Measurements from ENCODE around the gene PABPC3.

Gene PABPC3

DNA sequence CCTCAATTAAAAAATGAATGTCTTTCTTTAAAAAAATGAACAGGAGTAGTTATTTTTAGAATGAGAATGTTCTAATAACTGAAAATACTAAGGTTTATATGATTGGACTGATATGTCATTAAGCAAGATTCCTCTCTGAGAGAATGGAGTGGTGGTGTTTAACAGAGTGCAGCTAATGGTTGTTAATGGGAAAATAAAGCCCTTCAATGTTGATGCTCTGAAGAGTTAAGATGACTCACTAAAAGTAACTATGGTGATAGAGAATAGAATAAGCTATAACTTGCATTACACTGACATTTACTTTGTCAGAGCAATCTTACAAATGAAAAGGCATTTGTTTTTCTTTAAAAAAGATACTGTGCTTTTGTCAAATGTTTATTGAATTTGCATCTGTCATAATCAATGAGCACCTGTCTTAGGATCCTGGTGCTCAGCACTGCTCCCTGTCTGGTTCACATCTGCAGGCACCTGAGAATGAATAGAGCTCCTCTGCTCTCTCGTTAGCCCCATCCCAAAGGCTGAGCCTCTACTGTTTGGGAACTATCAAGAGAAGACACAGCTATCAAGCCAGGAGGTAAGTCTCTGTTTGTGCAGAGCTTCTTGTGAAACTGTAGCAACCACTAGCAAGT is 15.1 kb downstream of the PABPC3 start:
- no peaks in the 10 kb centered on the region for H3K9me3 ChIP-seq (ENCODE audit: insufficient read depth, low read length)
- peaks cover 21% of the 10 kb centered on the region for H3K4me1 ChIP-seq (ENCODE audit: low read length)
- peak overlapping the region; percentile 51; the same call in 1 of the 2 replicates for H2AFZ ChIP-seq (ENCODE audit: low read depth, low read length)
- no peak overlapping the region for H3K4me2 ChIP-seq (ENCODE audit: low read length)
- H3K27me3 ChIP-seq (ENCODE audit: low read depth, low read length): no peaks in the 10 kb centered on the region
- TF ChIP-seq EZH2phosphoT487 (IDR thresholded peaks at IDR 0.05; ENCODE audit: low read depth): no peak
- no peaks in the 10 kb centered on the region for H3K36me3 ChIP-seq (replicated peaks; ENCODE audit: low read depth, low read length)
- no peak overlapping the region for H3K27ac ChIP-seq (ENCODE audit: low read length)
- H4K20me1 ChIP-seq (ENCODE audit: insufficient read depth, low read length): no peaks in the 10 kb centered on the region
- H3K4me3 ChIP-seq (ENCODE audit: low read length): no peak overlapping the region
- H3K9ac ChIP-seq (ENCODE audit: low read length): no peak overlapping the region
- no peaks in the 10 kb centered on the region for H3K79me2 ChIP-seq (ENCODE audit: low read length)

DNA sequence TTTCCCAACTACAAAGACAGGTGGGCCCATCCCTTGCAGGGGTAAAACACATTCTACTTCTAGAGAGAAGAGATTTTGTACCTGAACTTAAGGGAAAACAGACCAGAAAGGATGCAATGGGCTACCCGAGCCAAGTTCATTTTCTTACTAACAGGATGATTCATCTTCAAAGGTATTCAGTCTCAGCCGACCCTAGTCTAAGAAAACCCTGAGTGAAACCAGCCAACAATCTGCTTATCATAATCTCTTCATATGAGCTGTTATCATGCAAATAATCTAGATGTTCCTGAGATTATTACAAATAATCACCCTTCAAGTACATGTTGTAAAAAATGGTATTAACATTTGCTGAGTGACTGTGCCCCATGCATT is 15.6 kb downstream of the PABPC3 start:
- Histone ChIP-seq H3K4me3 (ENCODE audit: low read length) (no peak overlapping the region), H3K4me1 (ENCODE audit: low read length) (peaks cover 25% of the 10 kb centered on the region), H3K27me3 (ENCODE audit: low read depth, low read length) (no peaks in the 10 kb centered on the region), H4K20me1 (ENCODE audit: insufficient read depth, low read length) (no peaks in the 10 kb centered on the region), H3K27ac (ENCODE audit: low read length) (no peak overlapping the region), H3K79me2 (ENCODE audit: low read length) (no peaks in the 10 kb centered on the region), H3K9me3 (ENCODE audit: insufficient read depth, low read length) (no peaks in the 10 kb centered on the region), H3K36me3 (replicated peaks; ENCODE audit: low read depth, low read length) (no peaks in the 10 kb centered on the region), H3K4me2 (ENCODE audit: low read length) (no peak overlapping the region), H2AFZ (ENCODE audit: low read depth, low read length) (peak overlapping the region; percentile 51; the same call in 1 of the 2 replicates), H3K9ac (ENCODE audit: low read length) (no peak overlapping the region)
- TF ChIP-seq EZH2phosphoT487 (IDR thresholded peaks at IDR 0.05; ENCODE audit: low read depth): no peak
- TF ChIP-seq, protein P1, sequence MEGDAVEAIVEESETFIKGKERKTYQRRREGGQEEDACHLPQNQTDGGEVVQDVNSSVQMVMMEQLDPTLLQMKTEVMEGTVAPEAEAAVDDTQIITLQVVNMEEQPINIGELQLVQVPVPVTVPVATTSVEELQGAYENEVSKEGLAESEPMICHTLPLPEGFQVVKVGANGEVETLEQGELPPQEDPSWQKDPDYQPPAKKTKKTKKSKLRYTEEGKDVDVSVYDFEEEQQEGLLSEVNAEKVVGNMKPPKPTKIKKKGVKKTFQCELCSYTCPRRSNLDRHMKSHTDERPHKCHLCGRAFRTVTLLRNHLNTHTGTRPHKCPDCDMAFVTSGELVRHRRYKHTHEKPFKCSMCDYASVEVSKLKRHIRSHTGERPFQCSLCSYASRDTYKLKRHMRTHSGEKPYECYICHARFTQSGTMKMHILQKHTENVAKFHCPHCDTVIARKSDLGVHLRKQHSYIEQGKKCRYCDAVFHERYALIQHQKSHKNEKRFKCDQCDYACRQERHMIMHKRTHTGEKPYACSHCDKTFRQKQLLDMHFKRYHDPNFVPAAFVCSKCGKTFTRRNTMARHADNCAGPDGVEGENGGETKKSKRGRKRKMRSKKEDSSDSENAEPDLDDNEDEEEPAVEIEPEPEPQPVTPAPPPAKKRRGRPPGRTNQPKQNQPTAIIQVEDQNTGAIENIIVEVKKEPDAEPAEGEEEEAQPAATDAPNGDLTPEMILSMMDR (IDR thresholded peaks at IDR 0.05; ENCODE audit: low read depth, low read length): no peak

DNA sequence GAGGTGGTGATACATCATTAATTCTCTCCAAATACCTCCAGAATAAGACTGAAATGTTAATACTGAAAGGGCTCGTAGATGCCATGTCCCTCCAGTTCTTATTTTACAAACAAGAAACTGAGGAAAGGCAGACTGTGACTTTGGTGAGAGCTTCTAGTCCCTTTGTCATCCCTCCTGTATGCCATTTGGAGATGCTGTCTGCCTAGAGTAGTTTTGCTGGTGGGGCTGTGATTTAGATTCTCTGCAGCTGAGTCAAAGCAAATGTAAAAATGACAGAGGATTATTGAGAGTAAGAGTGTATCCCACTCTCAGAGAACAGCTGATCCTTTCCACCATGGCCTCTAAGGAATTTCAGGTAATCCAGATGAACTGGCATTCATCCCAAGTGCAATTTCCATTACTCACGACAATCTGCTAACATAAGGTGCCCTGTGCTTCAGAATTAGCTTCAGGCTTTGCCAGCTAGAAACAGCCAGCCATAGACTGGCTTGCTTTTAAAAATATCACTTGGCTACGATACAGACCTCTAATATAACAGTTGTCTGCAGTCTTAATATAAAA is 16.8 kb downstream of the PABPC3 start:
- Histone ChIP-seq H4K20me1 (ENCODE audit: insufficient read depth, low read length) (no peaks in the 10 kb centered on the region), H3K4me1 (ENCODE audit: low read length) (peaks cover 37% of the 10 kb centered on the region), H3K27ac (ENCODE audit: low read length) (no peak overlapping the region), H3K4me2 (ENCODE audit: low read length) (no peak overlapping the region), H3K4me3 (ENCODE audit: low read length) (no peak overlapping the region), H3K9ac (ENCODE audit: low read length) (no peak overlapping the region), H2AFZ (ENCODE audit: low read depth, low read length) (no peak overlapping the region), H3K27me3 (ENCODE audit: low read depth, low read length) (no peaks in the 10 kb centered on the region), H3K9me3 (ENCODE audit: insufficient read depth, low read length) (no peaks in the 10 kb centered on the region), H3K36me3 (replicated peaks; ENCODE audit: low read depth, low read length) (no peaks in the 10 kb centered on the region), H3K79me2 (ENCODE audit: low read length) (no peaks in the 10 kb centered on the region)
- no peak for TF ChIP-seq EZH2phosphoT487 (IDR thresholded peaks at IDR 0.05; ENCODE audit: low read depth)
- TF ChIP-seq, protein P1 (IDR thresholded peaks at IDR 0.05; ENCODE audit: low read depth, low read length): peak; percentile 14; the same call in 1 of the 2 replicates

DNA sequence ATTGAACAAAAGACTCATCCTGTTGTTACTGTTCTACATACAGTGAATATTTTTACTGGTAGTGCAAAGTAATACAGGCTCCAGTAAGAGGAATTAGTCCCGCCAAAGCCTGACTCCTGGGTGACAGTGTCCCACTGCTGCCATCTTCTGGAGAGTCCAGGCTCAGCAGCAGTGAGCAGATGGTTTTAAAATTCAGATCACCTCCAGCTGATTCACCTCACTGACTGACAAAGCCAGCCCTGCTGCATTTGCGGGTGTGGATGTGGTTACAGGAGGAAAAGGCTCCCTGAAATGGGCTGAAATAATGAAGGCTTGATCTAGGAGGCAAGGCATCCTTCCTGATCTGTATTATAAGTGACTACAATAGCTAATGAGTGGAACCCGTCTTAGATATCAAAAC is 18.3 kb downstream of the PABPC3 start:
- no peaks in the 10 kb centered on the region for H3K36me3 ChIP-seq (replicated peaks; ENCODE audit: low read depth, low read length)
- H3K27me3 ChIP-seq (ENCODE audit: low read depth, low read length): no peaks in the 10 kb centered on the region
- H2AFZ ChIP-seq (ENCODE audit: low read depth, low read length): peak overlapping the region; percentile 91
- TF ChIP-seq, protein P1 (IDR thresholded peaks at IDR 0.05; ENCODE audit: low read depth, low read length): peak; percentile 96
- TF ChIP-seq EZH2phosphoT487 (IDR thresholded peaks at IDR 0.05; ENCODE audit: low read depth): no peak
- H4K20me1 ChIP-seq (ENCODE audit: insufficient read depth, low read length): no peaks in the 10 kb centered on the region
- peak overlapping the region; percentile 68 for H3K9ac ChIP-seq (ENCODE audit: low read length)
- peak overlapping the region; percentile 92 for H3K4me2 ChIP-seq (ENCODE audit: low read length)
- H3K4me1 ChIP-seq (ENCODE audit: low read length): peaks cover 52% of the 10 kb centered on the region
- H3K27ac ChIP-seq (ENCODE audit: low read length): peak overlapping the region; percentile 44
- H3K79me2 ChIP-seq (ENCODE audit: low read length): no peaks in the 10 kb centered on the region
- H3K9me3 ChIP-seq (ENCODE audit: insufficient read depth, low read length): no peaks in the 10 kb centered on the region
- peak overlapping the region; percentile 64 for H3K4me3 ChIP-seq (ENCODE audit: low read length)

Measured in OCI-LY3 (cell line).